HepG2 (cell line): ENCODE data around the gene HSPB6. TPM values are rescaled to one million over a fixed set of nuclear protein-coding genes. Genes with fewer than 3 reads are reported as not detected.

Experiments
- DNMT1 ChIP-seq: sonication (generic); formaldehyde crosslinking; IDR thresholded peaks from 2 replicates; pipeline ENCODE4 v1.5.1; 2020; ENCODE audit warnings: mild to moderate bottlenecking, missing genetic modification reagents
- ZMYM2 ChIP-seq: sonication (generic); formaldehyde crosslinking; IDR thresholded peaks from 2 replicates; pipeline ENCODE4 v1.8.0; 2022; ENCODE audit warnings: mild to moderate bottlenecking, missing genetic modification reagents
- ZMYM3 ChIP-seq: sonication (generic); formaldehyde crosslinking; IDR thresholded peaks from 2 replicates; pipeline ENCODE4 v1.5.1; 2020; ENCODE audit warnings: mild to moderate bottlenecking, missing genetic modification reagents
- ZNF362 ChIP-seq: sonication (generic); formaldehyde crosslinking; IDR thresholded peaks from 2 replicates; pipeline ENCODE4 v1.4.0; 2020; ENCODE audit warnings: missing genetic modification reagents, mild to moderate bottlenecking, borderline replicate concordance
- polyA plus RNA-seq, 8 experiments: library from polyadenylated mRNA; depleted of rRNA in 3 of 8; stranded (reverse) in 7 of 8; unstranded in 1 of 8; fragments of >200 nt; fragmentation: Illumina TruSeq in 4 of 8; extraction: Trizol in 4 of 8; gene quantifications; 2 replicates each; pipeline versions ENCODE4 v1.2.1 to v1.2.3, GENCODE V29; 2011 to 2016; ENCODE audit warnings: low read depth in 4 of 8, missing spikeins in 1 of 8, mixed read lengths in 1 of 8; ENCODE audit not compliant: insufficient read depth in 1 of 8
- total RNA-seq, 5 experiments: library from RNA; depleted of rRNA; stranded (reverse); fragments of >200 nt; fragmentation: Illumina TruSeq; extraction: Trizol; gene quantifications; 2 replicates each; pipeline ENCODE4 v1.2.3, GENCODE V29; 2016; ENCODE audit warnings: low read depth in 1 of 5
- TF ChIP-seq, protein P1 (sequence below): sonication (generic); formaldehyde crosslinking; conservative IDR thresholded peaks from 2 replicates; pipeline ENCODE4 v1.4.0; 2020; ENCODE audit warnings: missing genetic modification reagents

The HSPB6 gene
- total and polyA plus RNA-seq, 2 of the 13 experiments (the other 11 are each of a cell fraction or from before 2014, with no cell fraction given), result 0.18 TPM; not detected in 1

DNA sequence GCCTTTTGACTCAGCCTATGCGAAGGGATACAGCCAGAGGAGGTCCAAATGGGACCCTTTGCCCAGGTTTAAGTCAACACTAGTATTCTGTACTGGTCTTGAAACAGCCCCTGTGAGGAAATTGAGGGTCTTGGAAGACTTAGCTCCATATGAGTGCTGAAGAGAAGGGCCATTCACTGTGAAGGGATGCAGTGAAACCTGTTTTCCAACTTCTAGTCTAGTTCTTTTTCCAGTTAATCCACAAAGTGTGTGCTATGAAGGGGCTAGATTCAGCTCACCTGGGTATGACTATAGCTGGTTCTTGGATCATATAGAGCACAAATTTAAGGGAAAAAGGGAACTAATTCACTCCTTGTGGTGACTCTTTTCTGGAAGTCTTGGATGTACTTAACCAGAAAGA is 48.4 kb downstream of the HSPB6 start (continued):
- TF ChIP-seq ZNF362, result no peak
- no peak for TF ChIP-seq ZMYM3 (CRISPR knock-in tag)
- TF ChIP-seq DNMT1, result no peak
- TF ChIP-seq ZMYM2, result no peak
- TF ChIP-seq, protein P1, sequence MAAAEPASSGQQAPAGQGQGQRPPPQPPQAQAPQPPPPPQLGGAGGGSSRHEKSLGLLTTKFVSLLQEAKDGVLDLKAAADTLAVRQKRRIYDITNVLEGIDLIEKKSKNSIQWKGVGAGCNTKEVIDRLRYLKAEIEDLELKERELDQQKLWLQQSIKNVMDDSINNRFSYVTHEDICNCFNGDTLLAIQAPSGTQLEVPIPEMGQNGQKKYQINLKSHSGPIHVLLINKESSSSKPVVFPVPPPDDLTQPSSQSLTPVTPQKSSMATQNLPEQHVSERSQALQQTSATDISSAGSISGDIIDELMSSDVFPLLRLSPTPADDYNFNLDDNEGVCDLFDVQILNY (CRISPR knock-in tag), result no peak
- TF ChIP-seq, all 625 proteins: peak for 0

Other genes with a start within 250 kb of the HSPB6 start
- 57.0 and 57.1 TPM in 2 replicates for gene DMKN, start 243.4 kb downstream of the HSPB6 start, total RNA-seq (2016; rRNA removed; fragmentation: Illumina TruSeq; extraction: Trizol)
- 50.8 and 71.8 TPM in 2 replicates for gene DMKN, start 243.4 kb downstream of the HSPB6 start, polyA plus RNA-seq (2011; rRNA removed)
- not detected in 2 replicates for gene SBSN, start 228.7 kb downstream of the HSPB6 start, total RNA-seq (2016; rRNA removed; fragmentation: Illumina TruSeq; extraction: Trizol)
- gene SBSN, start 228.7 kb downstream of the HSPB6 start, polyA plus RNA-seq (2011; rRNA removed), result not detected in 2 replicates
- not detected in 2 replicates for gene GAPDHS, start 223.6 kb downstream of the HSPB6 start, total RNA-seq (2016; rRNA removed; fragmentation: Illumina TruSeq; extraction: Trizol)
- gene GAPDHS, start 223.6 kb downstream of the HSPB6 start, polyA plus RNA-seq (2011; rRNA removed), result 0.09 TPM in 1 of 2 replicates, not detected in the other
- gene TMEM147, start 211.4 kb downstream of the HSPB6 start, total RNA-seq (2016; rRNA removed; fragmentation: Illumina TruSeq; extraction: Trizol), result 85.8 and 141 TPM in 2 replicates
- 176 and 188 TPM in 2 replicates for gene TMEM147, start 211.4 kb downstream of the HSPB6 start, polyA plus RNA-seq (2011; rRNA removed)
- 0.11 TPM in 1 of 2 replicates, not detected in the other for gene ATP4A, start 193.4 kb downstream of the HSPB6 start, total RNA-seq (2016; rRNA removed; fragmentation: Illumina TruSeq; extraction: Trizol)
- 0.08 and 0.09 TPM in 2 replicates for gene ATP4A, start 193.4 kb downstream of the HSPB6 start, polyA plus RNA-seq (2011; rRNA removed)
- gene PMIS2, start 170.9 kb downstream of the HSPB6 start, total RNA-seq (2016; rRNA removed; fragmentation: Illumina TruSeq; extraction: Trizol), result not detected in 2 replicates
- not detected in 2 replicates for gene PMIS2, start 170.9 kb downstream of the HSPB6 start, polyA plus RNA-seq (2011; rRNA removed)
- 9.2 and 17.7 TPM in 2 replicates for gene HAUS5, start 144.3 kb downstream of the HSPB6 start, total RNA-seq (2016; rRNA removed; fragmentation: Illumina TruSeq; extraction: Trizol)
- 10.3 and 11.1 TPM in 2 replicates for gene HAUS5, start 144.3 kb downstream of the HSPB6 start, polyA plus RNA-seq (2011; rRNA removed)
- 49.7 and 55.3 TPM in 2 replicates for gene RBM42, start 128.0 kb downstream of the HSPB6 start, total RNA-seq (2016; rRNA removed; fragmentation: Illumina TruSeq; extraction: Trizol)
- gene RBM42, start 128.0 kb downstream of the HSPB6 start, polyA plus RNA-seq (2011; rRNA removed), result 27.2 and 30.6 TPM in 2 replicates
- 0.20 and 0.46 TPM in 2 replicates for gene ETV2, start 115.3 kb downstream of the HSPB6 start, total RNA-seq (2016; rRNA removed; fragmentation: Illumina TruSeq; extraction: Trizol)
- gene ETV2, start 115.3 kb downstream of the HSPB6 start, polyA plus RNA-seq (2011; rRNA removed), result 0.07 and 0.18 TPM in 2 replicates
- gene COX6B1, start 108.7 kb downstream of the HSPB6 start, total RNA-seq (2016; rRNA removed; fragmentation: Illumina TruSeq; extraction: Trizol), result 487 and 598 TPM in 2 replicates
- 469 and 481 TPM in 2 replicates for gene COX6B1, start 108.7 kb downstream of the HSPB6 start, polyA plus RNA-seq (2011; rRNA removed)
- not detected in 2 replicates for gene UPK1A, start 90.5 kb downstream of the HSPB6 start, total RNA-seq (2016; rRNA removed; fragmentation: Illumina TruSeq; extraction: Trizol)
- 2.5 and 2.9 TPM in 2 replicates for gene UPK1A, start 90.5 kb downstream of the HSPB6 start, polyA plus RNA-seq (2011; rRNA removed)
- not detected in 2 replicates for gene ZBTB32, start 52.5 kb downstream of the HSPB6 start, total RNA-seq (2016; rRNA removed; fragmentation: Illumina TruSeq; extraction: Trizol)
- gene ZBTB32, start 52.5 kb downstream of the HSPB6 start, polyA plus RNA-seq (2011; rRNA removed), result not detected in 2 replicates
- gene KMT2B, start 39.0 kb downstream of the HSPB6 start, total RNA-seq (2016; rRNA removed; fragmentation: Illumina TruSeq; extraction: Trizol), result 6.2 TPM in 2 replicates
- 16.9 and 19.2 TPM in 2 replicates for gene KMT2B, start 39.0 kb downstream of the HSPB6 start, polyA plus RNA-seq (2011; rRNA removed)
- gene IGFLR1, start 14.6 kb downstream of the HSPB6 start, total RNA-seq (2016; rRNA removed; fragmentation: Illumina TruSeq; extraction: Trizol), result 3.4 and 5.4 TPM in 2 replicates
- 7.4 and 8.9 TPM in 2 replicates for gene IGFLR1, start 14.6 kb downstream of the HSPB6 start, polyA plus RNA-seq (2011; rRNA removed)
- 4.7 and 7.9 TPM in 2 replicates for gene U2AF1L4, start 11.6 kb downstream of the HSPB6 start, total RNA-seq (2016; rRNA removed; fragmentation: Illumina TruSeq; extraction: Trizol)
- gene U2AF1L4, start 11.6 kb downstream of the HSPB6 start, polyA plus RNA-seq (2011; rRNA removed), result 14.2 and 15.4 TPM in 2 replicates
- gene PSENEN, start 11.4 kb downstream of the HSPB6 start, total RNA-seq (2016; rRNA removed; fragmentation: Illumina TruSeq; extraction: Trizol), result 20.0 and 34.2 TPM in 2 replicates
- gene PSENEN, start 11.4 kb downstream of the HSPB6 start, polyA plus RNA-seq (2011; rRNA removed), result 16.9 and 22.6 TPM in 2 replicates
- gene LIN37, start 8.5 kb downstream of the HSPB6 start, total RNA-seq (2016; rRNA removed; fragmentation: Illumina TruSeq; extraction: Trizol), result 3.5 and 6.3 TPM in 2 replicates
- 8.7 and 8.9 TPM in 2 replicates for gene LIN37, start 8.5 kb downstream of the HSPB6 start, polyA plus RNA-seq (2011; rRNA removed)
- 4.5 and 5.7 TPM in 2 replicates for gene PROSER3, start 1.1 kb upstream of the HSPB6 start, total RNA-seq (2016; rRNA removed; fragmentation: Illumina TruSeq; extraction: Trizol)
- gene PROSER3, start 1.1 kb upstream of the HSPB6 start, polyA plus RNA-seq (2011; rRNA removed), result 5.1 and 6.2 TPM in 2 replicates
- 0.83 and 1.3 TPM in 2 replicates for gene ARHGAP33, start 18.5 kb upstream of the HSPB6 start, total RNA-seq (2016; rRNA removed; fragmentation: Illumina TruSeq; extraction: Trizol)
- 2.7 and 4.1 TPM in 2 replicates for gene ARHGAP33, start 18.5 kb upstream of the HSPB6 start, polyA plus RNA-seq (2011; rRNA removed)
- 42.0 and 86.7 TPM in 2 replicates for gene PRODH2, start 55.8 kb upstream of the HSPB6 start, total RNA-seq (2016; rRNA removed; fragmentation: Illumina TruSeq; extraction: Trizol)
- 118 and 171 TPM in 2 replicates for gene PRODH2, start 55.8 kb upstream of the HSPB6 start, polyA plus RNA-seq (2011; rRNA removed)
- not detected in 2 replicates for gene NPHS1, start 95.5 kb upstream of the HSPB6 start, total RNA-seq (2016; rRNA removed; fragmentation: Illumina TruSeq; extraction: Trizol)
- 0.01 TPM in 1 of 2 replicates, not detected in the other for gene NPHS1, start 95.5 kb upstream of the HSPB6 start, polyA plus RNA-seq (2011; rRNA removed)
- 2.2 and 2.4 TPM in 2 replicates for gene KIRREL2, start 99.9 kb upstream of the HSPB6 start, total RNA-seq (2016; rRNA removed; fragmentation: Illumina TruSeq; extraction: Trizol)
- 0.17 and 0.18 TPM in 2 replicates for gene KIRREL2, start 99.9 kb upstream of the HSPB6 start, polyA plus RNA-seq (2011; rRNA removed)
- gene APLP1, start 111.5 kb upstream of the HSPB6 start, total RNA-seq (2016; rRNA removed; fragmentation: Illumina TruSeq; extraction: Trizol), result 2.3 and 2.9 TPM in 2 replicates
- gene APLP1, start 111.5 kb upstream of the HSPB6 start, polyA plus RNA-seq (2011; rRNA removed), result 2.0 and 3.1 TPM in 2 replicates
- 0.38 and 2.1 TPM in 2 replicates for gene NFKBID, start 143.5 kb upstream of the HSPB6 start, total RNA-seq (2016; rRNA removed; fragmentation: Illumina TruSeq; extraction: Trizol)
- gene NFKBID, start 143.5 kb upstream of the HSPB6 start, polyA plus RNA-seq (2011; rRNA removed), result 1.6 and 2.3 TPM in 2 replicates
- gene HCST, start 145.5 kb upstream of the HSPB6 start, total RNA-seq (2016; rRNA removed; fragmentation: Illumina TruSeq; extraction: Trizol), result 0.24 TPM in 1 of 2 replicates, not detected in the other
- gene HCST, start 145.5 kb upstream of the HSPB6 start, polyA plus RNA-seq (2011; rRNA removed), result 1.2 and 2.3 TPM in 2 replicates
- not detected in 2 replicates for gene TYROBP, start 151.3 kb upstream of the HSPB6 start, total RNA-seq (2016; rRNA removed; fragmentation: Illumina TruSeq; extraction: Trizol)
- 0.20 TPM in 1 of 2 replicates, not detected in the other for gene TYROBP, start 151.3 kb upstream of the HSPB6 start, polyA plus RNA-seq (2011; rRNA removed)
- gene LRFN3, start 179.3 kb upstream of the HSPB6 start, total RNA-seq (2016; rRNA removed; fragmentation: Illumina TruSeq; extraction: Trizol), result 1.1 and 1.6 TPM in 2 replicates
- gene LRFN3, start 179.3 kb upstream of the HSPB6 start, polyA plus RNA-seq (2011; rRNA removed), result 0.74 and 0.91 TPM in 2 replicates
- 21.0 and 22.8 TPM in 2 replicates for gene SDHAF1, start 238.2 kb upstream of the HSPB6 start, total RNA-seq (2016; rRNA removed; fragmentation: Illumina TruSeq; extraction: Trizol)
- 17.8 and 18.7 TPM in 2 replicates for gene SDHAF1, start 238.2 kb upstream of the HSPB6 start, polyA plus RNA-seq (2011; rRNA removed)